ENCODE results near the gene MAP7.
A peak's percentile ranks its signal among the peaks of the same experiment; 100 is the strongest.

Gene MAP7

DNA sequence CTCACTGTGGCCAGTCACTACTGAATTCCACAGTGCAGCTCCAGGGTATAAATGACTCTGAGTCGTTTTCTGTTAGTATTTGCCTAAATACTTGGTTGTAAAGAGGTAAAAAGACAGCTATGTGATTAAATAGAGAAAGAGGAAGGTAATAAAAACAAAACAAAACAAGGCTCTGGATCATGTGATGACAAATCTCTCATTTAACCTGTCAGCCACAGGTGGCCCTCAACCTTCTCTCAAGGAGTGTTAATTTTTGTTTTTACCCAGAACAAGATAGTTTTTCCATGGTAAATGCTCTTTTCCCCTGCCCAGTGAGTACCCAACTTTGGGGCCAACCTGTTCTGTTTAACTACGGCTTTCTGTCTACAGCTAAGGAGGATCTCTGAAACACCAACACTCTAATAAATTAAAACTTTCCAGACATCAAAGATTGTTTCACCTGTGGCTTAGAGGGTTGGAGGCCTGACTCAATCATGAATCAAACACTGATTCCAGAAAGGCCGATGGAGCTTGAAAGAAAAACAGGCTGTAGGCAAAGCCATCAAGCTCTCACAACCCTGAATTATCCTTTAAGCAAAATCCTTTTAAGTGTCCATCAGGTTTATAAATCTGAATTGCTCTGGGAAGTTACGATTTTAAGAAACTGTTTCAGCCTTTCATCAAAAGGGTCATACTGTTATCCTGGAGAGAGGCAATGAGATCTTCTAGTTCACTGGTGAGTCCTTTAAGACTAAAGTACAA lies 179.1 kb downstream of the MAP7 start:
- DNase-seq, result no peak

DNA sequence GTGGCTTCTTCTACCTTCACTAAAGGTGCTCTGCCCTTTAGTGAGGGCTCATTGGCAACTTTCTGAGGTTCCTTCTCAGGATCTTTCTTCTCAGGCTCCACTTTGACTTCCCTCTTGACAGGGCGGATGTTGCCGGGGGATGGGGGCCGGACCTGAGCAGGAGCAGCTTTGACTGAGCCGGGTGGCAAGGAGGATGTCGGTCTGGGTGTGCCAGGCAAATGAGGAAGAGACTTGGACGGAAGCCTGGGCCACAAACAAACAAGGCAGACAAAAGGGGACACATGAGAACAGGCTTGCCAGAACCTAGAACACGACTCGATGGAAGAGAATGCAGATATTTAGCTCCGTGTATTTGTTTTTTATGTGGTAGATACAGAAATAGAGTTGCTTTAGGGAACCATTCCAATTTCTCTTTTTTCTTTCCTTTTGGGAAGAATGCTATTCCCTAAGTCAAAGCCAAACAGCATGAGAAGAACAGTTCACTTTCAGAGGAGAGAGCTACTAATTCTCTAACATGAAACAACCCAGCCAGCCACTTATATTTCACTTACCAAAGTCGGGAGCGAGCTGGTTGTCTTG lies 184.4 kb downstream of the MAP7 start:
- peak; percentile 23 for DNase-seq

DNA sequence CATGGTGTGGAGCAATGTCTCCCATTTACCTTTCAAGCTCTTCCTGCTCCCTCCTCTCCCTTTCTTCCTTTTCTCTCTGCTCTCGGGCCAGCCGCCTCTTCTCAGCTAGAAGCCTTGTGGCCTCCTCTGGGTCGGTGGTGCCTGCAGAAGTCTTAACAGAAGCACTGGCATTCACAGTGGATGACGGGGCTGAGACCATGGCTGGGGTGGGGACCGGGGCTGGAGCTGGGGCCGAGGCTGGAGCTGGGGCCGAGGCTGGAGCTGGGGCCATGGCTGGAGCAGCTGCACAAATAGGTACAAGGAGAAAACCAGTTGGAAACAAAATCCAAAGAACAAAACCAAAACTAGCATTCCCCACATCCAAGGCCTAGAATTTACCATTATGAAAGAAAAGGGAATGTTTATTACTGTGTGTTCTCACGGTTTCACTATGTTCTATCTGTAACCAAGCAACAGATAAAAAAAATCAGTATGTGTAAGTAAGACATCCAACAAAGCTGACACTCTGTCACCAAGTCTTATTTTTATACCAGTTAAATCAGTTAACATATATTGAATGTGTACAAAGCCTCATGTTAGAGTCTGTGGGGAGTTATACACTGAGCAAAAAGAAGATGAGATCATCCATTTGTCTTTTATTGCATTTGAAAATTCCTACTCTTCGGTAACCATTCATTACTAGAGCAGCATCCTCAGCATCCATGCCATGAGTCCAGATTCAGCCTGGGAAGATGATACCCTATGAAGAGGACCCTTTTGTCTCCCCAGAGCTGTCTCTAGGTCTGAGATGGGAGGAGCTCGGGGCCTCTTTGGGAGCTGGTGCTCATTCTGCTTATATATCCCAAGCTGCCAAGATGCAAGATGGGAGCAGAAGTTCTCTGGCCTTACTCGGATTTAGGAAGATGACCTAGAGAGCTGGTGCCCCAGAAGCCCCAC lies 187.5 kb downstream of the MAP7 start:
- no peak for DNase-seq

DNA sequence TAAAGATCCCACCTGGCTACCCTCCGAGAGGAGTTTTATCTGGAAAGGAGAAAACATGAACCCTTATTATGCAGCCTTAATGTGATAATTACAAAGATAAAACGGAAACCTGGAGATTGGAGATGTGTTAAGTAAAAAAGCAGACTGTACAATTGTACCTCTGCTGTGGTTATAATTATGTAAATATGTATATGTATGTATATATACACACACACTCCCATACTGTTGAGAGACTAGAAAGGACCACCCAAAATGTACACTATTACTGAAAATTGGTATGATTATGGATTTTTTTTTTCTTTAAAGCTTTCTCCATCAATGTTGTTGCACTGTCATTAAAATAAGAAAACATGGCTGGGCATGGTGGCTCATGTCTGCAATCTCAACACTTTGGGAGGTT lies 188.4 kb downstream of the MAP7 start:
- no peak for DNase-seq

DNA sequence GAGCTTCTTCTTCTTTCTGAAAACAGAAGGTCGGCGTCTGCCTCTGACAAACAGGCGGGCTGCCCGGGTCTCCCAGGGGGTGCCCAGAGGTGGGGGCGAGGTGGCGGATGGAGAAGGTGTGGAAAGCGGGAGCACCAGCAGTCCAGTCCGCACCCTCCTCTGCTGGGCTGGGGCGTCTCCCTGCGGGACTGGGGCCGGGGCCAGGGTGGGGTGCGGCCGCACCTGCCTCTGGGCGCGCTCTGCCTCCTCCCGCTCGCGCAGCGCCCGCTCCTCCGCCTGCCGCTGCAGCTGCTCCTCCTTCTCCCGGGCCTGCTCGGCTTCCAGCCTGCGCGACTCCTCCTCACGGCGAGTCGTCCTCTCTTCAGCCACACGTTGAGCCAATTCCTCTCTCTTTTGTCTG lies 189.4 kb downstream of the MAP7 start:
- no peak for DNase-seq

DNA sequence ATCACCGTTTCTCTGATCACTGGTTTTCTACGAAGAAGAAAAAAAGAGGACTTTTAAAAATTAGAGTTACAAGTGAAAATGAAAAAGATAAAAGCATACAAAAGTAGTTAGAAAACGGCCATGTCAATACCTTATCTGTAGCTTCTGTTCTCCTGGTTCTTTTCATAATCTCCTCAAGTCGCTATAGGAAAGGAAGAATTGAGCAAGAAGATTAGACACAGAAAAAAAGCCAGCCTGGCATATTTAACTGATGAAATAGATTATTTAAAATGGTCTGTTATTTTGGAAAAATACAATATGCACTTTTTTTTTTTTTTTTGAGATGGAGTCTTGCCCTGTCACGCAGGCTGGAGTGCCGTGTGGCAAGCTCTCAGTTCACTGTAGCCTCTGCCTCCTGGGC lies 190.4 kb downstream of the MAP7 start:
- DNase-seq, result no peak

DNA sequence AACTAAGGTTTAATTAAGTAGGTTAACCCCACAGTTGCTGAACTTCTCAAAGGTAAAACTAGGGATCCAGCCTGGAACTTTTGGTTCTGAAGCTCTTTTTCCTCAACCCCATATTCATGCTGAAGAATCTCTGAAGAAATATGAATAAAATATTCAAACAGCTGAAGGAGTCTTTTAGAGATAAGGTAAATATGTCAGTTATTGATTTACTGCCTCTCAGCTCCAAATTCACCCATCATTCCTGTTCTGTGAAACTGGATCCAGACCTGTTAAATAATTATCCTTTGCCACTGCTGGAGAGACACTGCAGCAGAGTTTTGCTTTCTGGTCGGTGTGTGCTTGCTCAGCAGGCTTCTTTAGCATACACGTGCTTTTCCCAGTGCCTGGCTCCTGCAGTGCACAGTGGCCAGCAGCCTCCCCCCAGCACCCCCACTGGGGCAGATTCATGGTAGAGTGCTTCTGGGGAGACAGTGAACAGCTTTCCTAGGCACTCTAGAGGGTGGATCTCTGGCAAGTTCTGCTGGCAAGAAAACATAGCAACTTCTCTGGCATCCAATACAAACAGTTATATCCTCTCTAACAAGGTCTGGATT lies 198.6 kb downstream of the MAP7 start:
- DNase-seq, result no peak

DNA sequence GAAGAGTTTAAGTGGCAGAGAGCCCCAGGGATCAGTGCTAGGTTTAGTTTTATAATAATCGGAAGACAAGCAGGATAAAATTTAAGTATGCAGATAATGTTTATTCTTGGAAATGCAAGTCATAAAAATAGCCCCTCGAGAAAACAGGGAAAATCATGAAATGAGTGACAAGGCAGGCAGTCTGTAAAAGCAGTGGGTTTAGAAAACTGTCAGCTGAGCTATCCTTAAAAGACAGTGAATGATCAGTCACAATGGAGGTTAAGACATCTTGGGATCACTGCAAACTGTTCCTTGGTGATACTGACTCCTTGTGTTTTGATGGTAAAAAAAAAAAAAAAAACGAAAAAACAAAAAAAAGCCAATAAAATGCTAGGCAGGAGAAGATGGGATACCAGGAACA lies 199.3 kb downstream of the MAP7 start:
- no peak for DNase-seq

DNA sequence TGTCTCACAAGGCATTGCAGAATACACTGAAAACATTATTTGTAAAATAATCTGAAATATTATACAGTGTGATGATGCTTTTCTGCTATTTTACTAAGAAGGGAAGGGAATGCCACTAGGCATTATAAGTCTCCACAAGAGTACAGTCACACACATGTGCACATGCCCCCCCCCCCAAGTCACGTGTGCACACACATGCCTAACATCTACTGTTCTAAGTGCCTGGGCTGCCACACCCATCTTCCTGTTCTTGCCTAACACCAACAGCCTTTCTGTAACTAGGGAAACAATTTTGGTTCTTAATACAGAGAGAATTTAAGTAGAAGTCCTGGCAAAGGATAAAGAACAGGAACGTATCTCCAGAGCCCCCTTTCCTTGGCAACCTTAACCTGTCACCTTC lies 202.4 kb downstream of the MAP7 start:
- no peak for DNase-seq

DNA sequence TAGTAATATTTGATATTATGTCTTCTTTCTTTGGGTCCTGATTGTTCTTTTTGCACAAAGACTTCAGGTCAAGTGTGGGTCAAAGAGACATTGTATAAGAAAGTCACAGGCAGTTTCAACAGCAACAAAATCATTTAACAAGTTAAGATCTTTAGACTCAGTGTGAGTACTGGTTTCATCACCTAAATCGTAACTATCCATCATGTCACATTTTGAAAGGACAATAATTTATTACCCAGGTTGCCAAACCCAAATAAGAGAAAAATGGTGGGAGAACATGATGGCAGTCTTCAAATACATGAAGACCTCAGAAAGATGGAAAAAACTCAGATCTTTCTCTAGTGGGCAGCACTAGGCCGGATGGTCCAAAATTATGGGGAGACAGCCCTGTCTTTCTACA lies 205.1 kb downstream of the MAP7 start:
- no peak for DNase-seq

DNA sequence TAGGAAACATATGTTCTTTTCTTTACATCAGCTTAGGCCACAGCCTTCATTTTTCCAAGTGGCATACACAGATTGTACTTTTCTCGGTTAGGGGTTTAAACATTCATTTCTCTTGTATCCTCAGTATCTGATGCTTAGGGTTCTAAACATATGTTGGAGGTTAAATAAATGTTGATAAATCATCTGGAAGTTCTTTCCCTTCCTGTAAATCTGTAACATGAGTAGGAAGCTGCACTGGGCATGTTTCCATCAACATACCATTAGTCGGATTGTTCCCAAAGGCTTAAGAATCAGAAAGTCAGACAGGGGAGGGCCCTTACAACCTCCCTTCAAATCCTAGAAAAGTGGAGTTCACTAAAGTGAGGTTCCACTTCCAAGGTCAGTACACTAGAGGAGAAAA lies 205.8 kb downstream of the MAP7 start:
- DNase-seq, result no peak

DNA sequence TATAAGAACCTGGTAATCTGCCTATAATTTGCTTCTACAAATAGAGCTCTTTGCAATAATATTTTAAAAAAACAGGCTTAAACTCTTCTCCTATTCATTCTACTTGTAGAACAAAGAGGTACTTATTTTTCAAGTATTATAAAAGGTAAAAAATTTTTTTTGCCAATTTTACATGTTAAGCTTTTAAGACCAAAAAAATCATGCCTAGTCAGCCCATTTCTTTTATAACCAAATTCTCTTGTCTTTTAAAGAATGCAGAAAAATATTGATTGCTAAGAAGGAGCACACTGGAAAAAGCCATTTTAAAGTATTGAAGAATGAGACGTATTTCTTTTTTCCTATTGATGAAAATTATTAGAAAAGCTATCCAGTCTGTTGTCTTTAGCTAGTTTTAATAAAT lies 206.5 kb downstream of the MAP7 start:
- no peak for DNase-seq

DNA sequence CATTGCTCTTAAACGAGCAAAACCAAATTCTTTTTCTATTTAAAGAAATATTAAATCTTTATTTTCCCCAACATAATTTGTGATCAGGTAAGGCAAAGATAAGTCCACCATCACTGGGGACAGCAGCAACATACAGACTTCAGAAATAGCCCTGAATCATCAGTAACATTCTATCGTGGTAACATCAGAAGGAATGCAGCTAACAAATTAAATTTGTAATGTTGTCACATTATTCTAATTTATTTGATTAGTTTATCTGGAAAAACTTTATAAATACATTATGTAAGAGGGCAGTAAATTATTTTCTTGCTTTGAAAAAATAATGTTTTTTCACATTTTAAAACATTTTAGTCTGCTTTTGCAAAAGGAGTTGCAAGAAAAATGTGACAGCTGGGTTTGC lies 206.9 kb downstream of the MAP7 start:
- no peak for DNase-seq

DNA sequence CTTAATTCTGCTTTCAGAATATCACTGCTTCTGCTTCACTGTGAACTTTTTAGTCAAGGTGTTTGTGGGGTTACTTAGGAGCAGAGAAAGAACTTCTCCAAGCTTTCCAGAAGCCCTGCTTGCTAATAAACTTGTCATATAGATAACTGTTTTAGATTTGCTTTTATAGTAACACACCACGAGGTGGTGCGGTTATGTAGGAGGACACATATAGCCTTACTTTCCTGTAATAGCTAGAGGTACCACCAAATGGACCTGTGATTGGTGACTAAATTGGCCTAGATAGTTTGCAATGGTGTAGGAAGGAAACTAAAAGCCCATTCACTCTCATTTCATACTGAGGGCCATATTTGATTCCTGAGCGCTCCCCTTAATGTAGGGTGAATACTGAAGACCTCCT lies 208.3 kb downstream of the MAP7 start:
- DNase-seq, result no peak

DNA sequence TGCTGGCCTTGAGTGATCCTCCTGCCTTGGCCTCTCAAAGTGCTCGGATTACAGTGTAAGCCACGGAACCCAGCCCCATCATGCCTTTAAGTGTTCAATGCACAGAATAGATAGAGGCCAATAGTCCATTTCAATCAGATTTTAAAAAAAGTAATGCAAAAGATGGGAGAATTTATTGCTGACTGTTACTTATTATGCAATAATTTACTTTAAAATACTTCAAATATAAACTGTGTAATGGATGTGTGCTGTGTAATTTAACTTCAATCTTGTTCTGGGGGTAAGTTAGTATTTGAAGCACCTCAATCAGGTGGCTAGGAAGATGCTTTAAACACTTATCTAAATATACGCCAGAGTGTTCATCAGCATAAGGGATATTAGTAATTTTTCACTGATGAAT lies 208.9 kb downstream of the MAP7 start:
- DNase-seq, result no peak

DNA sequence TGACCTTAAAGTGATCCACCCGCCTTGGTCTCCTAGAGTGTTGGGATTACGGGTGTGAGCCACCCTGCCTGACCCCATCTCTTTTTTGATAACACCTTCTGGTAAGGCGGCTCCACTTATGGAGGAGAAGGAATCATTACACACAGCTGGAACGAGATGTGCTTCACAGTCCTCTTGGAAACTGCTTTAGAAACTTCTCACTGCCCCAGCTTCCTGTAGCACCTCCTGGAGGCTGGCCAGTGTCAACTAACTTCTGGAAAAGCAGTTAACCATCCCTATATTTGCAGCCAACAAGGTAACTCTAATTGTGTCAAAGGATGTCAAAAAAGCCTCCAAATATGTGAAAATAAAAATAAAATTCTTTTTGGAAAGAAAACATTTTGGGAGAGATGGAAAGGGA lies 211.7 kb downstream of the MAP7 start:
- DNase-seq, result no peak

DNA sequence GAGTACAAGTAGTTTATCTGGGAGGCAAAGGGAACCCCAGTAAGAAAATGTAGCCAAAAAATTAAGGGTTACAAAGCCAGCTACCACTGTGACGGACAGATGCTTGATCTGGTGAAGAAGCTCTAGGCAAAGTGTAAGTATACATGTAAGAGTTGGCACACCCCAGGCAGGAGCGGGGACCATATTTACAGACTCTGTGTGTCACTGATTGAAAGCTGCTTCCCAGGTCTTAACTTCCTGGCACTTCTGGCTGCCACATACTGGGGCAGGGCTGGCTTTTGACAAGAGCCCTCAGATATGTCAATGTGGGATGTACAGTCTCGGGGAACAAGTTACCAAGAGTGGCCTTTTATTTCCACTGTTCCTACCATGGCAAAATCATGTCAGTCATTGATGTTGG lies 212.6 kb downstream of the MAP7 start:
- no peak for DNase-seq

DNA sequence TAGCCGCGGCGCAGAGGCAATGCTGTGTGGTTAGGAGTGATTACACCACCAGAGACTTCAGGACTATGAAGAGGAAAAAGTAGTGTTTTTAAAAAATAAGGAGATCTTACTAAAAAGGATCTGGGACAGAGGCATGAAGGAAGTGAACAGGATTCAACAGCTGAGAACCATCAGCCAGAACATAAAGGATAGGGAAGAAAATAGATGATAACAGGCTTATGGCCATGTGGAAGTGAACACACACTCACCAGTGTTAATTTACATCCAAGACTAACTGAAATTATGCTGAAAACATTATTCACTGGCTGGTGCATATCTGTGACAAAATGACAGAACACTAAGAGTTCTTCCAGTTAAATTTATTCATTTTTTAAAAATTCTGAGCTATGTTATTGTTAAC lies 213.1 kb downstream of the MAP7 start:
- no peak for DNase-seq

DNA sequence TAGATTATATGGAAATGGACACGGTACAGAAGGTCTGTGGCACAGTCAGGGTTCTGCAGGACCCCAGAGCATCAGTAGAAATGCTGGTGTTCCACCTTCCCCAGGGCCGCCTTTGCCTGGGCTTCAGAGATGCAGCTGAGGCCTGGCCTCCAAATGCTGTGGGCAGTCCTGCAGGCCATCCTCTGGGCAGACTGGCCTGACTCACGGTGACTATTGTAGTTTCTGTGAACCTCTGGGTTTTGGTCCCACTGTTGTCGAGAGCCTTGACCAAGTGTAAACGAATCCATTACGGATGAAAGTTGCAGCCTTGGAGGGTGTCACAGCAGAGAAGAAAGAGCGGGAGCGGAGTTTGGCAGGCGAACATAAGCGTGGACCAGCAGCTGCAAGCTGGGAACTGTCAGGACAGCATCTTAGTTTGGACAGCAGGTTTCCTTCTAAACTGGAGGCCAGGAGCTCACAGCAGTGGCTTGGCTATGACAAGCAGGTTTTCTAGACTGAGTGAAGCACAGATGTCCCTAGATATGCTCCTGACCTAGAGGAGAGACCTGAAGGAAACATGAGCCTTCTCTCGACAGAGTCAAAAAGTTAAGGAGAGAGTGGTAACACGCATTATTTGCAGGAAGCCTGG lies 214.4 kb downstream of the MAP7 start:
- no peak for DNase-seq

DNA sequence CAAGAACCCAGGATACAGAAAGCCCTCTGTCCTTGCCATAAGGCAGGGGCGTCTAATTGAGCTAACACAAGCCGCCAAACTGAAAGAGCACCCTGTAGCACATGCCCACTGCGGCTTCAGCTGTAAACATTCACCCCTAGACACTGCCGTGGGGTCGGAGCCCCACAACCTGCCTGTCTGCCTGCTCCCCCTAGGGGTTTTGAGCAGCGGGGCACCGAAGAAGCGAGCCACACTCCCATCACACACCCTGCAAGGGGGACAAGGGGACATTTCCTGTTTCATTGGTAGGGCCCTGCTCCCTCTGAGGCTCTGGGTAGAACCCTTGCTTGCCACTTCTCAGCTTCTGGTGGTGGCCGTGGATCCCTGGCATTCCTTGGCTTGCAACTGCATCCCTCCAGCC lies 215.4 kb downstream of the MAP7 start:
- DNase-seq, result no peak

DNA sequence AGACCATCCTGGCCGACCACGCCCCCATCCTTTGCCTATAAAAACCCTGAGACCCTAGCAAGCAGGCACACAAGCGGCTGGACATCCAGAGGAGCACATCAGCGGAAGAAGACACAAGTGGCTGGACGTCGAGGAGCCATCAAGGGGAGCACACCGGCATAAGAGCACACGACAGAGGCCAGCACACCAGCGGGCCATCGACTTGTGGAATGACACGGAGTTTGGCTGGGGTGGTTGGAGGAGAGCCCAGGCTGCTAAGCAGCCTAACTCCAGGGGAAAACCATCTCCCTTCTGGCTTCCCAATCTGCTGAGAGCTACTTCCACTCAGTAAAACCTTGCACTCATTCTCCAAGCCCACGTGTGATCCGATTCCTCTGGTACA lies 215.8 kb downstream of the MAP7 start:
- no peak for DNase-seq

DNA sequence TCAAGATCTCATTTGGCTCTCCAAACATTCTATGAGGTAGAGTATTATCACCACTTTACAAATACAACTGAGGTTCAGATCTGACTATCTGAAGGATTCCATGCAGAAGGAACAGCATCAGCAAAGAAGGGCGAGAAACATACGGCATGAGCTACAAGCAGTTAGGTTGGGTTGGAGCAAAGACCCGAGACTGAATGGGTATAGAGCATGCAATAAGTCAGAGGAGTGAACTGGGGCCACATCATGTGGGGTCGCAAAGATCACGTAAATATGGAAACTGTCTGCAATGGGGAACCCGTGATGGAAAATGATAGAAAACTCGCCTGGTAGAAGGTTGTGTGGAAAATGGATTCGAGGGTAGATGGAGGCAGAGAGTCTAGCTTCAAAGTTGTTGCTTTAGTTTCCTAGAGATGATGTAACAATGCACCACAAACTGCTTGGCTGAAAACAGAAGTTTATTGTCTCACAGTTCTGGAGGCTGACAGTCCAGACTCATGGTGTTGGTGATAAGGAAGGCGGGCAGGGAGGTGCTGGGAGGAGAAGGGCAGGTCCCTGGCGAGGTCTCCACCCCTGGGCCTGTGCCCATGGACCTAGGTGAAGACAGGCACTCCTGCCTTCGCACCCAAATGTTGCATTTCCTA lies 216.3 kb downstream of the MAP7 start:
- no peak for DNase-seq

DNA sequence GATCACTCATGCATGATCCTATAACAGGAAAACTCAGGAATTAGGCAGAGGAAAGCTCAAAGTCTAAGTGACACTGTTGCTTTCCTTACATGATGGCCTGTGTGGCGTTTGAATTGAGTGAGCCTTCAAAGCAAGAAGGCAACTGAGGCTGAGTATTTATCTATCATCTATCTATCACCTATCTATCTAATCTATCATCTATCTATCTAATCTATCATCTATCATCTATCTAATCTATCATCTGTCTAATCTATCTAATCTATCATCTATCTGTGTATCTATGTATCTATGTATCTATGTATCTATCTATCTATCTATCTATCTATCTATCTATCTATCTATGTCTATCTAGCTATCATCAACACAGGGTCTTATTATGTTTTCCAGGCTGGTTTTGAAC lies 218.8 kb downstream of the MAP7 start:
- no peak for DNase-seq
